Smooth muscle cell (in vitro differentiated cells): ENCODE data around the gene GYPC. TPM values are rescaled to one million over a fixed set of nuclear protein-coding genes. Genes with fewer than 3 reads are reported as not detected.

Source experiments
- DNase-seq: peaks from one replicate; lab custom pipeline; 2025; ENCODE audit not compliant: unreplicated experiment; lab: John Stamatoyannopoulos, UW
- H2AFZ ChIP-seq: fragments of 200-600 bp; sonication (generic); 2 replicates; pipeline ENCODE4 v1.6.0; 2016; ENCODE audit warnings: antibody characterized with exemption, low read depth, mild to moderate bottlenecking
- H3F3A ChIP-seq: fragments of 200-600 bp; sonication (generic); 2 replicates; pipeline ENCODE4 v1.6.0; 2017; ENCODE audit warnings: antibody characterized with exemption, low read depth
- H3K27ac ChIP-seq: fragments of 200-600 bp; sonication (generic); 2 replicates; pipeline ENCODE4 v1.5.1; 2016; ENCODE audit warnings: low read depth, mild to moderate bottlenecking
- H3K27me3 ChIP-seq: fragments of 200-600 bp; sonication (generic); 2 replicates; pipeline ENCODE4 v1.6.1; 2016; ENCODE audit warnings: low read depth, mild to moderate bottlenecking
- H3K36me3 ChIP-seq: fragments of 200-600 bp; sonication (generic); 2 replicates; pipeline ENCODE4 v1.5.1; 2016; ENCODE audit warnings: low read depth
- H3K4me1 ChIP-seq: fragments of 200-600 bp; sonication (generic); 2 replicates; pipeline ENCODE4 v1.5.1; 2016; ENCODE audit warnings: low read depth
- H3K4me2 ChIP-seq: fragments of 200-600 bp; sonication (generic); 2 replicates; pipeline ENCODE4 v1.6.0; 2016; ENCODE audit warnings: mild to moderate bottlenecking
- H3K4me3 ChIP-seq: fragments of 200-600 bp; sonication (generic); 2 replicates; pipeline ENCODE4 v1.5.1; 2016; ENCODE audit warnings: mild to moderate bottlenecking
- H3K79me2 ChIP-seq: fragments of 200-600 bp; sonication (generic); 2 replicates; pipeline ENCODE4 v1.6.0; 2016; ENCODE audit warnings: low read depth, mild to moderate bottlenecking
- H3K9ac ChIP-seq: fragments of 200-600 bp; sonication (generic); 2 replicates; pipeline ENCODE4 v1.6.0; 2016; ENCODE audit warnings: low read depth
- H3K9me3 ChIP-seq: fragments of 200-600 bp; sonication (generic); replicated peaks from 2 replicates; pipeline ENCODE4 v1.5.1; 2016; ENCODE audit warnings: low read depth
- H4K20me1 ChIP-seq: fragments of 200-600 bp; sonication (generic); 2 replicates; pipeline ENCODE4 v1.6.0; 2016; ENCODE audit warnings: low read depth
- WGBS: methylation state at CpG from one replicate; pipeline ENCODE4 v1.1.7; 2016; ENCODE audit warnings: low lambda C conversion rate; 5-methylcytosine and 5-hydroxymethylcytosine counted together
- polyA plus RNA-seq: library from polyadenylated mRNA; unstranded; fragments of >200 nt; fragmentation: Nextera tagmentation; extraction: Ambion mirVana; gene quantifications from 2 replicates; pipeline ENCODE4 v1.2.1, GENCODE V29; 2016
- total RNA-seq: library from RNA; depleted of rRNA; stranded (reverse); fragments of >200 nt; gene quantifications from 2 replicates; pipeline ENCODE4 v1.2.3, GENCODE V29; 2014
- TF ChIP-seq, protein P1 (sequence below): fragments of 200-600 bp; sonication (generic); IDR thresholded peaks from 2 replicates; pipeline ENCODE4 v1.5.1; 2017; ENCODE audit warnings: borderline replicate concordance, mild to moderate bottlenecking, antibody characterized with exemption; ENCODE audit not compliant: insufficient read depth, poor library complexity, severe bottlenecking

GYPC gene
- total and polyA plus RNA-seq, 2 experiments from 2014 or later = 25.7 to 61.8 TPM

DNA sequence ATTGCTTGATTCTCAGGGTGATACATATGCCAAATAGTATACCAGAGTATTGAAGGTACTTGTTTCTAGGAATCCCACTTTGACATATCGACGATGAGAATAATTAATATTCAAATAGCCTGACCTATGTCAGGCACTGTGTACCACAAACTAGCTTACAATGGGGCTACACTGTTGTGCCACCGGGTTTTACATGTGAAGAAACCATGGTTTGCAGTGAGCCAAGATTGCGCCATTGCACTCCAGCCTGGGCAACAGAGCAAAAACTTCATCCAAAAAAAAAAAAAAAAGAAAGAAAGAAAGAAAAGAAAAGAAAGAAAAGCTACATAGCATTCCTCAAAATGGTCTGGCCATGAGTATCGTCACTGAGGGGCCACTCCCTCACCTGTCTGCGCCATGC lies 25.5 kb downstream of the GYPC start:
- H4K20me1 ChIP-seq = peaks cover 4% of the 10 kb centered on the region
- no peaks in the 10 kb centered on the region for H3K4me1 ChIP-seq
- no peak overlapping the region for H3K4me3 ChIP-seq
- no peak overlapping the region for H3K9ac ChIP-seq
- no peak for DNase-seq
- H3K4me2 ChIP-seq = no peak overlapping the region
- no peaks in the 10 kb centered on the region for H3K79me2 ChIP-seq
- H3F3A ChIP-seq = no peaks in the 10 kb centered on the region
- H2AFZ ChIP-seq = no peak overlapping the region
- H3K9me3 ChIP-seq = no peaks in the 10 kb centered on the region
- H3K27ac ChIP-seq = no peak overlapping the region
- no peaks in the 10 kb centered on the region for H3K27me3 ChIP-seq
- WGBS = 98% methylated on average over 6 of the region's 6 CpGs
- TF ChIP-seq, protein P1, sequence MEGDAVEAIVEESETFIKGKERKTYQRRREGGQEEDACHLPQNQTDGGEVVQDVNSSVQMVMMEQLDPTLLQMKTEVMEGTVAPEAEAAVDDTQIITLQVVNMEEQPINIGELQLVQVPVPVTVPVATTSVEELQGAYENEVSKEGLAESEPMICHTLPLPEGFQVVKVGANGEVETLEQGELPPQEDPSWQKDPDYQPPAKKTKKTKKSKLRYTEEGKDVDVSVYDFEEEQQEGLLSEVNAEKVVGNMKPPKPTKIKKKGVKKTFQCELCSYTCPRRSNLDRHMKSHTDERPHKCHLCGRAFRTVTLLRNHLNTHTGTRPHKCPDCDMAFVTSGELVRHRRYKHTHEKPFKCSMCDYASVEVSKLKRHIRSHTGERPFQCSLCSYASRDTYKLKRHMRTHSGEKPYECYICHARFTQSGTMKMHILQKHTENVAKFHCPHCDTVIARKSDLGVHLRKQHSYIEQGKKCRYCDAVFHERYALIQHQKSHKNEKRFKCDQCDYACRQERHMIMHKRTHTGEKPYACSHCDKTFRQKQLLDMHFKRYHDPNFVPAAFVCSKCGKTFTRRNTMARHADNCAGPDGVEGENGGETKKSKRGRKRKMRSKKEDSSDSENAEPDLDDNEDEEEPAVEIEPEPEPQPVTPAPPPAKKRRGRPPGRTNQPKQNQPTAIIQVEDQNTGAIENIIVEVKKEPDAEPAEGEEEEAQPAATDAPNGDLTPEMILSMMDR = no peak
- H3K36me3 ChIP-seq = no peaks in the 10 kb centered on the region

GRCh38 chr2:126685629-126686028 lies 29.7 kb downstream of the GYPC start:
- Histone ChIP-seq H3K4me3 (no peak overlapping the region), H3K79me2 (no peaks in the 10 kb centered on the region), H3K27ac (no peak overlapping the region), H3K36me3 (no peaks in the 10 kb centered on the region), H3K9me3 (no peaks in the 10 kb centered on the region), H3F3A (no peaks in the 10 kb centered on the region), H3K4me2 (no peak overlapping the region), H2AFZ (no peak overlapping the region), H3K27me3 (no peaks in the 10 kb centered on the region), H4K20me1 (peaks cover 20% of the 10 kb centered on the region), H3K4me1 (no peaks in the 10 kb centered on the region), H3K9ac (no peak overlapping the region)
- WGBS = 94% methylated on average over 4 of the region's 4 CpGs
- TF ChIP-seq, protein P1 = no peak
- no peak for DNase-seq

DNA sequence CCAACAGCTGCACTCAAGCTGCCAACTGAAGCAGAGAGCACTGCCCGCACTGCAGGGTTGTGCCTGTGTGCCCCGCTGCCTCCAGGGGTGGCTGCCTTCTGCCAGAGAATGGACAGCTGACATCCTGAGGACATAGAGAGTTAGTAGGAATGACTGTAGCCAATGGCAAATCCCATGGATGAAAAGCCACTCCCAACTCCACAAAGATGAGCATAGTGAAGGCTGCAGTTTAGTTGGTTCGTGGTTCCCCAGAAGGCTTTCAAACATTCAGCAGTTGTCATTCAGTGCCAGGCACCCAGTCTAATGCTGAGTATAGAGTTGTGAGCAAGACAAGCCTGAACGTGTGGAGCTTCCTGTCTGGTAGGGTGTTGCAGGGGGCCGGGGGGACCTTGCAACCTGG lies 30.3 kb downstream of the GYPC start:
- no peaks in the 10 kb centered on the region for H3K4me1 ChIP-seq
- peaks cover 20% of the 10 kb centered on the region for H4K20me1 ChIP-seq
- no peak overlapping the region for H3K4me2 ChIP-seq
- H3K4me3 ChIP-seq = no peak overlapping the region
- 93% methylated on average over 5 of the region's 5 CpGs for WGBS
- H3F3A ChIP-seq = no peaks in the 10 kb centered on the region
- no peaks in the 10 kb centered on the region for H3K9me3 ChIP-seq
- no peak for DNase-seq
- TF ChIP-seq, protein P1 = no peak
- H2AFZ ChIP-seq = no peak overlapping the region
- no peak overlapping the region for H3K9ac ChIP-seq
- no peaks in the 10 kb centered on the region for H3K36me3 ChIP-seq
- H3K27me3 ChIP-seq = no peaks in the 10 kb centered on the region
- no peaks in the 10 kb centered on the region for H3K79me2 ChIP-seq
- H3K27ac ChIP-seq = no peak overlapping the region

DNA sequence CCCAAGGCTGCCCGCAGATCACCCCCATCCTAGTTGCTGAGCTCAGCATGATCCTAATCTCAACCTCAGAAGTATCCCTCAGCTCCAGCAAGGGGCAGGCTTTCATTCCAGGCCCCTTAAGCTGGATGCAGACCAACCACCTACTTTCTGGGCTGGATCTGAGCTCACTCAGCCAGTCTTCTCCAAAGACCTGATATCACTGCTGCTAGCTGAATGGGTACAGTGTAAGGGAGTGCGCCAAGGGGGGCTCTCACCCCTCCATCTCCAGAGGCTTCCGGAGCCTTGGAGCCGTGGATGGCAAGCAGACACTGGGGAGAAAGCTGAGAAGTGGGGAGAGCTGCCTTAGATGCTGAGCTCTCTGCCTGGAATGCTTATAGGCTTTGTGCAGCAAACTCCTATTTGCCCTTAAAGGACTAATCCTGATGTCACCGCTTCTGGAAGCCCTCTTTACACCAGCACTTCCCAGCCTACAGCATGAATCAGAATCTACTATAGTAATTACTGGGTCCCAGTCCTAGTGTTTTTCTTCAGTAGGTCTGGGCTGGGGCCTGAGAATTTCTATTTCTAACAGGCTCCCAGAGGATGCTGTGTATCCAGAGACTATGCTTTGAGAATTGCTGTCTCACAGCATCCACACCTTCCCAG lies 31.0 kb downstream of the GYPC start:
- no peaks in the 10 kb centered on the region for H3K79me2 ChIP-seq
- no peak overlapping the region for H3K9ac ChIP-seq
- H3F3A ChIP-seq = no peaks in the 10 kb centered on the region
- H3K36me3 ChIP-seq = no peaks in the 10 kb centered on the region
- 93% methylated on average over 5 of the region's 5 CpGs for WGBS
- H3K4me2 ChIP-seq = no peak overlapping the region
- H3K4me3 ChIP-seq = no peak overlapping the region
- H3K9me3 ChIP-seq = no peaks in the 10 kb centered on the region
- no peak overlapping the region for H2AFZ ChIP-seq
- H3K4me1 ChIP-seq = no peaks in the 10 kb centered on the region
- H3K27ac ChIP-seq = no peak overlapping the region
- TF ChIP-seq, protein P1 = no peak
- H3K27me3 ChIP-seq = no peaks in the 10 kb centered on the region
- peaks cover 20% of the 10 kb centered on the region for H4K20me1 ChIP-seq
- no peak for DNase-seq
